ENCODE measurements around the gene SHISAL2A.

Gene SHISAL2A

DNA sequence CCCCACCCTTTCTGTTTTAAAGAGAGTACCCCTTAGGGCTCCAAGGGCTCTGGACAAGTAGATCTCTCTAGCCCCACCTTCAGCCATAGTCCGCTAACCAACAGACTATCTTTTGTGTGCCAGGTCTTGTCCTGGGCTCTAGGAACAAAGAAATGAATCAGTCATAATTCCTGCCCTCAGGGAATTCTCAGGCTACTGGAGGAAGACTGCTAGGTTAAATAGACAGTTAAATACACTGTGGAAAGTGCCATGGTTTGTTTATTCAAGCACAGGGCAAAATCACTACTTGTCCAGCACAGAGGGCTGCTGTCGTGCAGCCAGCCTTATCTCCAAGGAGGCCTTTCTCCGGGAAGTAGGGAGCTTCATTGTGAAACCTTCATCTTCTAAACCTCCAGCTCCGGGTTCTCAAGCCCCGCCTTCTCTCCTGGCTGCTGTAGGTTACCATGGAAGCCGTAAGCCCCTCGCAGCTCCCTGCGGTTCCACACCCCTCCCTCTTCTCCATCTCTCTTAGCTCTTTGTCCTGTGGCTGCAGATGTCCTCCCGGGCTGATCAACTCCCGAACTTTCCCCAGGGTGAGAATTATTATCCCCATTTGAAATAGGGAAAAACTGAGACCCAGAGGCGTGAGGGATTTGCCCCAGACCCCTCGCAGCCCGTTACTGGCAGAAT is 29.8 kb downstream of the SHISAL2A start:
- DNase-seq = no peak

- DNase-seq = no peak
Observed at GRCh38 chr1:52663716-52664115, 30.7 kb downstream of the SHISAL2A start.

- no peak for DNase-seq
Observed at GRCh38 chr1:52665006-52665941, 32.3 kb downstream of the SHISAL2A start.

DNA sequence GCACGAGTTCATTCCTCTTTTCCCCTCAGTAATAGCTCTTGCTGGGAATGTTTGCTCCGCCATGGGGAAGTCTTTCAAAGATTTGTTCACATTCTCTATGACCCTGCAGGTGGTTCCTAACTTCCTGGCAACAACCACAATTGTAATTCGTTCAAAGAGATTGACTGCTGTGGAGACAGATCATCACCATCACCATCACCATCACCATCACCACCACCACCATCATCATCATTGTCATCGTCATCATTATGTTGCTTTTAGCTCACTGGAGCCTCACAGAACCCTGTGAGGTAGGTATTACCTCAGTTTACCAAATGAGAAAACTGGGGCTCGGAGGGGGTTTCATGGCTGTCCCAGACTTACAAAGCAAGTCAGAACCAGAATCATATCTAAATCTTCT is 34.3 kb downstream of the SHISAL2A start:
- no peak for DNase-seq

GRCh38 chr1:52667984-52668383 is 35.0 kb downstream of the SHISAL2A start:
- DNase-seq = no peak

DNA sequence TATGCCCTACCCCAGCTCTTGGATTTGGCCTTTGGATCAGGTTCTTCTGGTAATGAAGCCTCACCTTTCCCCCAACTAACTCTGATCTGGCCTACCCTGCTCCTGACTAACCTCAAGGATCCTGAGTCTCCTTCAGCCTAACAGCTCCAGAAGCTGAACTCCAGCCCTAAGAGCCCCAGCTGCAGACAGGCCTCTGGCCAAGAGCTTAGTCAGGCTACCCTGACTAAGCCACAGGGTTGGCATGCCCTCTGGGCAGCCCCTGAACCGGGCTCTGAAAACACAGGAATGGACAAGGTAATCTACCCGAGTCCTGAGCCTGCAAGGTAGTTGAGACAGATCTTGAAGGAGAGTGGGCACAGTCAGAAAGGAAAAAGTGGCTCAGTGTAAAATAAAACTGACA is 35.7 kb downstream of the SHISAL2A start:
- DNase-seq = no peak

GRCh38 chr1:52669696-52670095 is 36.7 kb downstream of the SHISAL2A start:
- DNase-seq = no peak

GRCh38 chr1:52670604-52671003 is 37.6 kb downstream of the SHISAL2A start:
- DNase-seq = no peak

DNA sequence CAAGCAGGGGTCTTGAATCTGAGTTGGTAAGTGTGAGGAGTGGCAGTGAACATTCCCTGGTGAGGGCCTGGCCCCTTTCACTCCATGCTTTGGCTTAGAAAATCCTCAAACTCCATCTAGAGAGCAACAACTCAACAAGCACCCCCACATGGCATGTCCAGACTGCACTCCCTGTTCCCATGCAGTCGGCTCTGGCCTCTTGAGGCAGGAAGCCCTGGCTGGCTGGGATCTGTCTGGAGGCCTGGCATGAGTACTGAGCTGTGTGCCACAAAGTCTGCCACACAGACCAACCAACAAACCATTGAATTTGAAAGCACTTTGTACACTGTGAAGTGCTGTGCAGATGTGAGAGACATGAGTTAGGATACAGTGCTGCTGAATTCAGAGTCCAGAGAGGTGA is 40.0 kb downstream of the SHISAL2A start:
- no peak for DNase-seq

GRCh38 chr1:52673513-52673912 is 40.5 kb downstream of the SHISAL2A start:
- DNase-seq = no peak

DNA sequence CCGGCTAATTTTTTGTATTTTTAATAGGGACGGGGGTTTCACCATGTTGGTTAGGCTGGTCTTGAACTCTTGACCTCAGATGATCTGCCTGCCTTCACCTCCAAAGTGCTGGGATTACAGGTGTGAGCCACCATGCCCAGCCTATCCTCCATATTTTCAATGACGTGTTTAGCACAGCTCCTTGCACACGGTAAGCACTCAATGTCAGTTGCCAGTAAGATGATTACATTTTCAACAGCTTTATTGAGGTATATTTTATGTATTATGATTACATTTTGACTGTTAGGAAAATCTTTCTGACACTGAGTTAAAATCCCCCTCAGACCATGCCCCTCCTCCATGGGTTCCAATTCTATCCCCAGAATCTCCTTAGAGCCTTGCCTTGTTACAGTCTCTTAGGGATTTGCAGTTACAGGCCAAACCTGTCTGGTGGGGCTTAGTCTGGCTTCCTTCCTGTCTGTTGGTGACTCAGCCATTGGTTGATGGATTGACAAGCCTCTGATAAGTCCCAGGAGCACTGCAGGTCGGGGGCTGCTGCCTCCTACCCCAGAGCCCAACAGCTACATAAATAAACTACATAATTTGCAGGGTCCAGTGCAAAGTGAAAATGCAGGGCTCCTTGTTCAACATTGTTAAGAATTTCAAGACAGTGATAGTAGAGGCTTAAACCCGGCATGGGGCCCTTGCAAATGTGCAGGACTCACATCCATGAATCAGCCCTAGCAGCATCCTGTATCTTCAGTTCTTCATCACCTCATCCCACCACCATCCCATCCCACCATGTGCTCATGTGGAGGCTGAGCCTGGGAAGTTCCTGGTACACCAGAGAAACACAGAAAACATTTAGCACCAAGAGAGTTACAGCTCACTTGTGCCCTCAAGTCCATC is 41.8 kb downstream of the SHISAL2A start:
- DNase-seq = no peak

GRCh38 chr1:52676249-52676903 is 43.4 kb downstream of the SHISAL2A start:
- no peak for DNase-seq

GRCh38 chr1:52677076-52677806 is 44.3 kb downstream of the SHISAL2A start:
- DNase-seq = no peak

GRCh38 chr1:52679048-52679447 is 46.1 kb downstream of the SHISAL2A start:
- DNase-seq = no peak

DNA sequence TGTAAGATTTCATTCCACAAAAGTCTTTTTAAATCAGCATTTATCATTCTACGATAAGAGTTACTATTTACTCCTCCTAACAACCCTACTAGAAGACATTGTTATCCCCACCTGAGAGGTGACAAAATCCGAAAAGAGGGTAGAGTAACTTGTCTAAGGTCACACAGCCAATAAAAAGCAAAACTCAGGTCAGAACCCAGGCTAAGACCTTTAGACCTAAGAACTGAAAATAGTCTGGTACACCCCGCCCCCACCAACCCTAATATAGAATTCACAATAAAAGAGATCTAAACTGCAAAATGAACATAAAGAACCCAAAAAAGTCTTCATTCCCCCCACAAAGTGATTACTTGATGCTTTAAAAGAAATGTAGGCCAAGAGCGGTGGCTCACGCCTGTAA is 46.5 kb downstream of the SHISAL2A start:
- DNase-seq = no peak

GRCh38 chr1:52680353-52680752 is 47.4 kb downstream of the SHISAL2A start:
- no peak for DNase-seq

DNA sequence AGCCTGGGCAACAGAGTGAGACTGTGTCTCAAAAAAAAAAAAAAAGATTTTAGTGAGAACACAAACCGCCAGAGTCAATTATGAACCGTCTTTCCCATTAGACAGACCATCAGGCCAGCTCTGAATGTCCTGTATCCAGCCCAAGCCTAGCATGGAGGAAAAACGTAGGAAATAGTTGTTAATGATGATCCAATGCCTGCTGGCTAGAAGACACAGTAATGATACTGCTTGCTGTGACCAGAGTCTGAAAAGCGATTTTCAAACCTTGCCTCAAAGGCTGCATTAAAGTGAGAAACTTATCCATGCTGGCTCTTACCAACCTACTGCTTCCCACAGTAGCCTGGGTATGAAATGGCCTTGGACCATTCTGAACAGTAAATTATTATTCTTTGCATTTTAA is 48.2 kb downstream of the SHISAL2A start:
- DNase-seq = no peak

DNA sequence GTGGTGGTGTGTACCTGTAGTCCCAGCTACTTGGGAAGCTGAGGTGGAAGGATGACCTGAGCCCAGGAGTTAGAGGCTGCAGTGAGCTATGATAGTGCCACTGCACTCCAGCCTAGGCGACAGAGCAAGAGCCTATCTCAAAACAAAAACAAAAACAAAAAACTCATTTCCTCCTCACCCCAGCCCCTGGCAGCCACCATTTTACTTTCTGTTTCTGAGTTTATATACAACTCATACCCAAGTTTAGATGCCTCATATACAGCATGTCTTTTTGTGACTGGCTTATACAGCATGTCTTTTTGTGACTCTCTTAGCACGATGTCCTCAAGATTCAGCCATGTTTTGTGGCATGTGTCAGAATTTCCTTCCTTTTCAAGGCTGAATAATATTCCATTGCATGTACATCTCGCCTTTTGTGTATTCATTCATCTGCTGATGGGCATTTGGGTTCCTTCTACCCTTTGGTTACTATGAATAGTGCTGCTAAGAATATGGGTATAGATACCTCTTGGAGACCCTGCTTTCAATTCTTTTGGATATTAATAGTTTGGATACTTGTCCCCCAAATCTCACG is 50.5 kb downstream of the SHISAL2A start:
- DNase-seq = no peak

- no peak for DNase-seq
Observed at GRCh38 chr1:52684545-52684944, 51.6 kb downstream of the SHISAL2A start.

GRCh38 chr1:52686261-52686751 is 53.3 kb downstream of the SHISAL2A start:
- DNase-seq = peak; percentile 68

- no peak for DNase-seq
Observed at GRCh38 chr1:52686830-52687229, 53.9 kb downstream of the SHISAL2A start.
